Adipose tissue (tissue), 3 donors: Measurements from ENCODE around the gene DCUN1D2. TPM values are rescaled to one million over a fixed set of nuclear protein-coding genes. Genes with fewer than 3 reads are reported as not detected.

Experiments
- H3K27ac ChIP-seq: one replicate; pipeline ENCODE4 v1.5.1; 2013; ENCODE audit warnings: low read depth, low read length
- WGBS, 3 donors: extraction: QIAGEN DNeasy Blood & Tissue Kit; methylation state at CpG; one replicate each; pipeline ENCODE4 v1.1.7; 2013; 5-methylcytosine and 5-hydroxymethylcytosine counted together
- polyA plus RNA-seq, 3 donors: library from polyadenylated mRNA; stranded (reverse); fragments of 200-250 nt; gene quantifications; one replicate each; pipeline ENCODE4 v1.2.3, GENCODE V29; 2013
- donor health status: healthy with polysubstance abuse.
- donor health status: Bipolar disorder and iron deficiency.
- donor health status: healthy.

The DCUN1D2 gene
- polyA plus RNA-seq, 3 donors: 4.5 to 6.6 (median 6.6) TPM

DNA sequence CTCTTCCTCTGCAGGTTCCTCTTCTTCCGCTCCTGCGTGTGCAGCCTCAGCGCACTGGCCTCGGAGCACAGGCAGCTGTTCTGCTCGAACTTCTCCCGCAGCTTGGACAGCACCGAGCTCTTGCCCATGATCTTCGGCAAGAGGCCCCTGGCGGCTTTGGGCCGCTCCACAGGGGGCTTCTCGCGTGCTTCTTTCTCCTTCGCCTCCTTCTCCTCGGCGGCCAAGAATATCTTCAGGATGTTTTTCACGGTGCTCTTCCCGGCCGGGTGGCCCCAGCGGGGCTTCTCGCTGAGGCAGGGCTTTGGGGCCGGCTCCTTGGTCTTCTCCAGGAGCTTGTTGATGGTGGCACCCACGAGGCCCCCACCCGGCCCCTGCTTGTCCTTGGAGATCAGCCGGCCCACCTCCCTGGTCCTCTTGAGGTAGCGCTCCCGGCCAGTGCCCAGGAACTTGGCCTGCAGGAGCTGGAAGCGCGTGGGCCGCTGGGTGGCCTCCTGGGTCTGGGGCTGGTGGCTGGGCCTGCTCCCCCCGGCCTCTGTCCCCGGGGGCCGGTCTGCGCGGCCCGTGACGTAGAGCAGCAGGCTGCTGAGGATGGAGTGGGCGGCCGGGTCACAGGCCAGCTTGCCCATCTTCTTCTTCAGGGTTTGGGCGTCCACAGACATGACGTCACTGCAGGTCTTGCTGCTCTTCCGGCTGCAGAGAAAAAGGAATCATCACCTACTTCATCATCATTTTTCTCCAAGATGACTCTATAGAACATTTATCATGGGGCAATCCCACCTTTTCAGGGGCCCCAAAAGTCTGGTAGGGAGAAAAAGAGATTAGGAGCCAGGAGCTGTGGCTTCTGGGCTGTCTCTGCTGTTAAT lies 82.7 kb downstream of the DCUN1D2 start:
- no peak overlapping the region for H3K27ac ChIP-seq
- WGBS, 3 donors: 75 to 79% (median 77%) methylated on average over 41 of the region's 41 CpGs

- no peak overlapping the region for H3K27ac ChIP-seq
- WGBS, 3 donors: 79 to 83% (median 81%) methylated on average over 19 to 21 of the region's 21 CpGs
Measured at GRCh38 chr13:113407103-113407530, 83.4 kb downstream of the DCUN1D2 start.

- 73 to 85% (median 81%) methylated on average over 28 of the region's 28 CpGs for WGBS, 3 donors
- H3K27ac ChIP-seq: no peak overlapping the region
Measured at GRCh38 chr13:113406321-113407102, 84.0 kb downstream of the DCUN1D2 start.

Other genes starting within 250 kb of the DCUN1D2 start
- gene LAMP1, start 193.5 kb downstream of the DCUN1D2 start, polyA plus RNA-seq: 100 to 1,000 TPM in 1 of 3 donors, 10 to 100 TPM in 2; 46.6 to 101 (median 66.7) TPM
- gene GRTP1, start 126.6 kb downstream of the DCUN1D2 start, polyA plus RNA-seq: 1 to 10 TPM; 2.7 to 6.1 (median 5.3) TPM
- gene ADPRHL1, start 37.2 kb downstream of the DCUN1D2 start, polyA plus RNA-seq: 1 to 10 TPM in 2 of 3 donors, under 1 TPM in 1; 0.90 to 3.8 (median 2.4) TPM
- gene TFDP1, start 94.0 kb upstream of the DCUN1D2 start, polyA plus RNA-seq: 10 to 100 TPM; 10.5 to 64.2 (median 33.2) TPM
- gene ATP4B, start 167.5 kb upstream of the DCUN1D2 start, polyA plus RNA-seq: 10 to 100 TPM in 1 of 3 donors, 1 to 10 TPM in 1, under 1 TPM in 1; 0.03 to 79.1 (median 3.4) TPM
- not detected for gene GRK1, start 176.5 kb upstream of the DCUN1D2 start, polyA plus RNA-seq